ENCODE results near the gene ABHD6. TPM values are rescaled to one million over a fixed set of nuclear protein-coding genes. Genes with fewer than 3 reads are reported as not detected.
A peak's percentile ranks its signal among the peaks of the same experiment; 100 is the strongest.

The ABHD6 gene
- total and polyA plus RNA-seq, 9 of the 15 experiments (the other 6 are each of a cell fraction or from before 2014, with no cell fraction given), result 0.53 to 3.6 (median 2.5) TPM

DNA sequence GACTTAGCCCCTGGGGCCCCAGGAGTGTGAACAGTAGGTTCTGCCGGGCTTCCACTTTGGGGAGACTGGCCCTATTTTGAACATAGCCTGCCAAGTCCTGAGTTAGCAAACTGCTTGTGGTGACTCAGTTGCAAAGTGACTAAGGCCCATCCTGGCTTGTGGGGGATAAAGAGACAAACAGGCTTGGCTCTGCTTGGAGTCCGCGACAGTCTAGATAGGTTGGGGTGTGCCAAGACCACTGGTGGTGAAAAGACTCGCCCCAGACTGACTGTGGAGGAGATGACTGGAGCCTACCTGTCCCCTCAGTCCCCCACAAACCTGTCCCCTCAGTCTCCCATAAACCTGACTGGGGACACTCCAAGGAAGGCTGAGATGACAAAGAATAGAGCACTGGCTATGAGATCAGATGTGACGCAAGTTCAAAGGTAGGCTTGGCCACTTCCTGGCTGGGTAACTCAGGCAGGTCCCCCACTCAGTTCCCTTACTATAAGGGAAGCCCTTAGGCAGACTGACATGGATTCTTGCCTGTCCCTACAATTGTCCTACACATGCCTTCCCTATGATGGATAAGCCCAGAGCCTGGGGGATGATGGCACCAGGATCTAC is 31.1 kb upstream of the ABHD6 start:
- ChIA-PET POLR2A (no interaction called here), CTCF (ENCODE audit: low intra/inter-chr PET ratio) (no interaction called here)
- FAIRE-seq, result no peak
- H3K79me2 ChIP-seq (ENCODE audit: control insufficient read depth, insufficient read depth, low read length), result no peaks in the 10 kb centered on the region
- no peak overlapping the region for H3K9ac ChIP-seq (ENCODE audit: insufficient read depth in 1 of 2, low read depth in 2 of 2, low read length in 2 of 2)
- DNase-seq (ENCODE audit: extremely low read depth in 1 of 4, low spot score in 3 of 4), result peak in 1 of 4 experiments; percentile 22
- H3K4me3 ChIP-seq, result no peak overlapping the region
- intact Hi-C loops (cut with micrococcal nuclease) (no loop called here), in situ Hi-C loops (cut with MboI) (no loop called here)
- no peaks in the 10 kb centered on the region for H3K36me3 ChIP-seq (ENCODE audit: control insufficient read depth, insufficient read depth, low read length)
- peaks cover 9 to 47% of the 10 kb centered on the region in 2 experiments; a peak in 4 of 5 replicates for H3K27me3 ChIP-seq (ENCODE audit: control insufficient read depth in 2 of 2, insufficient read depth in 2 of 2, low read length in 2 of 2)
- no peaks in the 10 kb centered on the region for H3K9me1 ChIP-seq (ENCODE audit: control insufficient read depth, insufficient read depth, low read length)
- H3K4me1 ChIP-seq (replicated peaks in 1 of 2; ENCODE audit: control insufficient read depth in 2 of 2, insufficient read depth in 2 of 2, low read length in 2 of 2), result no peaks in the 10 kb centered on the region
- H4K20me1 ChIP-seq (replicated peaks; ENCODE audit: control insufficient read depth, insufficient read depth, low read length), result no peaks in the 10 kb centered on the region
- H2AFZ ChIP-seq (ENCODE audit: low read depth, low read length), result no peak overlapping the region
- no peaks in the 10 kb centered on the region for H3K9me3 ChIP-seq (replicated peaks; ENCODE audit: control insufficient read depth, insufficient read depth, low read depth, low read length)
- 4% methylated on average over 5 of the region's 5 CpGs for WGBS (ENCODE audit: insufficient coverage, low coverage, missing lambda C conversion rate)
- H3K4me2 ChIP-seq (ENCODE audit: insufficient read depth, low read length), result no peak overlapping the region
- ATAC-seq, result peak; percentile 58
- no TSS peak for BruUV-seq (replicated peaks)
- no peak overlapping the region for H3K27ac ChIP-seq (ENCODE audit: extremely low read depth, low read depth, low read length)
- TF ChIP-seq, protein P1, sequence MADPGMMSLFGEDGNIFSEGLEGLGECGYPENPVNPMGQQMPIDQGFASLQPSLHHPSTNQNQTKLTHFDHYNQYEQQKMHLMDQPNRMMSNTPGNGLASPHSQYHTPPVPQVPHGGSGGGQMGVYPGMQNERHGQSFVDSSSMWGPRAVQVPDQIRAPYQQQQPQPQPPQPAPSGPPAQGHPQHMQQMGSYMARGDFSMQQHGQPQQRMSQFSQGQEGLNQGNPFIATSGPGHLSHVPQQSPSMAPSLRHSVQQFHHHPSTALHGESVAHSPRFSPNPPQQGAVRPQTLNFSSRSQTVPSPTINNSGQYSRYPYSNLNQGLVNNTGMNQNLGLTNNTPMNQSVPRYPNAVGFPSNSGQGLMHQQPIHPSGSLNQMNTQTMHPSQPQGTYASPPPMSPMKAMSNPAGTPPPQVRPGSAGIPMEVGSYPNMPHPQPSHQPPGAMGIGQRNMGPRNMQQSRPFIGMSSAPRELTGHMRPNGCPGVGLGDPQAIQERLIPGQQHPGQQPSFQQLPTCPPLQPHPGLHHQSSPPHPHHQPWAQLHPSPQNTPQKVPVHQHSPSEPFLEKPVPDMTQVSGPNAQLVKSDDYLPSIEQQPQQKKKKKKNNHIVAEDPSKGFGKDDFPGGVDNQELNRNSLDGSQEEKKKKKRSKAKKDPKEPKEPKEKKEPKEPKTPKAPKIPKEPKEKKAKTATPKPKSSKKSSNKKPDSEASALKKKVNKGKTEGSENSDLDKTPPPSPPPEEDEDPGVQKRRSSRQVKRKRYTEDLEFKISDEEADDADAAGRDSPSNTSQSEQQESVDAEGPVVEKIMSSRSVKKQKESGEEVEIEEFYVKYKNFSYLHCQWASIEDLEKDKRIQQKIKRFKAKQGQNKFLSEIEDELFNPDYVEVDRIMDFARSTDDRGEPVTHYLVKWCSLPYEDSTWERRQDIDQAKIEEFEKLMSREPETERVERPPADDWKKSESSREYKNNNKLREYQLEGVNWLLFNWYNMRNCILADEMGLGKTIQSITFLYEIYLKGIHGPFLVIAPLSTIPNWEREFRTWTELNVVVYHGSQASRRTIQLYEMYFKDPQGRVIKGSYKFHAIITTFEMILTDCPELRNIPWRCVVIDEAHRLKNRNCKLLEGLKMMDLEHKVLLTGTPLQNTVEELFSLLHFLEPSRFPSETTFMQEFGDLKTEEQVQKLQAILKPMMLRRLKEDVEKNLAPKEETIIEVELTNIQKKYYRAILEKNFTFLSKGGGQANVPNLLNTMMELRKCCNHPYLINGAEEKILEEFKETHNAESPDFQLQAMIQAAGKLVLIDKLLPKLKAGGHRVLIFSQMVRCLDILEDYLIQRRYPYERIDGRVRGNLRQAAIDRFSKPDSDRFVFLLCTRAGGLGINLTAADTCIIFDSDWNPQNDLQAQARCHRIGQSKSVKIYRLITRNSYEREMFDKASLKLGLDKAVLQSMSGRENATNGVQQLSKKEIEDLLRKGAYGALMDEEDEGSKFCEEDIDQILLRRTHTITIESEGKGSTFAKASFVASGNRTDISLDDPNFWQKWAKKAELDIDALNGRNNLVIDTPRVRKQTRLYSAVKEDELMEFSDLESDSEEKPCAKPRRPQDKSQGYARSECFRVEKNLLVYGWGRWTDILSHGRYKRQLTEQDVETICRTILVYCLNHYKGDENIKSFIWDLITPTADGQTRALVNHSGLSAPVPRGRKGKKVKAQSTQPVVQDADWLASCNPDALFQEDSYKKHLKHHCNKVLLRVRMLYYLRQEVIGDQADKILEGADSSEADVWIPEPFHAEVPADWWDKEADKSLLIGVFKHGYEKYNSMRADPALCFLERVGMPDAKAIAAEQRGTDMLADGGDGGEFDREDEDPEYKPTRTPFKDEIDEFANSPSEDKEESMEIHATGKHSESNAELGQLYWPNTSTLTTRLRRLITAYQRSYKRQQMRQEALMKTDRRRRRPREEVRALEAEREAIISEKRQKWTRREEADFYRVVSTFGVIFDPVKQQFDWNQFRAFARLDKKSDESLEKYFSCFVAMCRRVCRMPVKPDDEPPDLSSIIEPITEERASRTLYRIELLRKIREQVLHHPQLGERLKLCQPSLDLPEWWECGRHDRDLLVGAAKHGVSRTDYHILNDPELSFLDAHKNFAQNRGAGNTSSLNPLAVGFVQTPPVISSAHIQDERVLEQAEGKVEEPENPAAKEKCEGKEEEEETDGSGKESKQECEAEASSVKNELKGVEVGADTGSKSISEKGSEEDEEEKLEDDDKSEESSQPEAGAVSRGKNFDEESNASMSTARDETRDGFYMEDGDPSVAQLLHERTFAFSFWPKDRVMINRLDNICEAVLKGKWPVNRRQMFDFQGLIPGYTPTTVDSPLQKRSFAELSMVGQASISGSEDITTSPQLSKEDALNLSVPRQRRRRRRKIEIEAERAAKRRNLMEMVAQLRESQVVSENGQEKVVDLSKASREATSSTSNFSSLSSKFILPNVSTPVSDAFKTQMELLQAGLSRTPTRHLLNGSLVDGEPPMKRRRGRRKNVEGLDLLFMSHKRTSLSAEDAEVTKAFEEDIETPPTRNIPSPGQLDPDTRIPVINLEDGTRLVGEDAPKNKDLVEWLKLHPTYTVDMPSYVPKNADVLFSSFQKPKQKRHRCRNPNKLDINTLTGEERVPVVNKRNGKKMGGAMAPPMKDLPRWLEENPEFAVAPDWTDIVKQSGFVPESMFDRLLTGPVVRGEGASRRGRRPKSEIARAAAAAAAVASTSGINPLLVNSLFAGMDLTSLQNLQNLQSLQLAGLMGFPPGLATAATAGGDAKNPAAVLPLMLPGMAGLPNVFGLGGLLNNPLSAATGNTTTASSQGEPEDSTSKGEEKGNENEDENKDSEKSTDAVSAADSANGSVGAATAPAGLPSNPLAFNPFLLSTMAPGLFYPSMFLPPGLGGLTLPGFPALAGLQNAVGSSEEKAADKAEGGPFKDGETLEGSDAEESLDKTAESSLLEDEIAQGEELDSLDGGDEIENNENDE (IDR thresholded peaks at IDR 0.05; ENCODE audit: low read depth, low read length), result no peak
- TF ChIP-seq PTTG1 (tag; IDR thresholded peaks at IDR 0.05; ENCODE audit: low read depth) (no peak), CEBPG (CRISPR knock-in tag; IDR thresholded peaks at IDR 0.05) (no peak), CEBPG (tag; conservative IDR thresholded peaks at IDR 0.05 in 1 of 2, IDR thresholded peaks at IDR 0.05 in 1 of 2) (0 out of 4 replicates have a peak, but pooled peaks of 1 of the 2 experiments have one; percentile 34), CREM (IDR thresholded peaks at IDR 0.05; ENCODE audit: low read depth) (0 out of 2 replicates have a peak, but pooled peaks have one; percentile 9), FOSL1 (tag; conservative IDR thresholded peaks at IDR 0.05) (peak; percentile 64), ZNF436 (CRISPR knock-in tag; IDR thresholded peaks at IDR 0.05) (no peak)

All from K562 (cell line).